ENCODE measurements around the gene TMPRSS5.
"Not testable (repeated sequence)": the region's sequence is repeated elsewhere in the genome, so short reads cannot be mapped to it uniquely, and the experiment has no call there.

Gene TMPRSS5

GRCh38 chr11:113705871-113706655 lies at the start of gene TMPRSS5:
TMPRSS5 (minus strand) TSS chr11:113706308; CDS start chr11:113706224, 84 bp downstream.
- no peak for DNase-seq

GRCh38 chr11:113752932-113753331 lies 46.8 kb upstream of the TMPRSS5 start:
- DNase-seq: no peak

- DNase-seq: no peak
Observed at GRCh38 chr11:113736323-113736722, 30.2 kb upstream of the TMPRSS5 start.

GRCh38 chr11:113732092-113732491 lies 26.0 kb upstream of the TMPRSS5 start:
- DNase-seq: no peak

DNA sequence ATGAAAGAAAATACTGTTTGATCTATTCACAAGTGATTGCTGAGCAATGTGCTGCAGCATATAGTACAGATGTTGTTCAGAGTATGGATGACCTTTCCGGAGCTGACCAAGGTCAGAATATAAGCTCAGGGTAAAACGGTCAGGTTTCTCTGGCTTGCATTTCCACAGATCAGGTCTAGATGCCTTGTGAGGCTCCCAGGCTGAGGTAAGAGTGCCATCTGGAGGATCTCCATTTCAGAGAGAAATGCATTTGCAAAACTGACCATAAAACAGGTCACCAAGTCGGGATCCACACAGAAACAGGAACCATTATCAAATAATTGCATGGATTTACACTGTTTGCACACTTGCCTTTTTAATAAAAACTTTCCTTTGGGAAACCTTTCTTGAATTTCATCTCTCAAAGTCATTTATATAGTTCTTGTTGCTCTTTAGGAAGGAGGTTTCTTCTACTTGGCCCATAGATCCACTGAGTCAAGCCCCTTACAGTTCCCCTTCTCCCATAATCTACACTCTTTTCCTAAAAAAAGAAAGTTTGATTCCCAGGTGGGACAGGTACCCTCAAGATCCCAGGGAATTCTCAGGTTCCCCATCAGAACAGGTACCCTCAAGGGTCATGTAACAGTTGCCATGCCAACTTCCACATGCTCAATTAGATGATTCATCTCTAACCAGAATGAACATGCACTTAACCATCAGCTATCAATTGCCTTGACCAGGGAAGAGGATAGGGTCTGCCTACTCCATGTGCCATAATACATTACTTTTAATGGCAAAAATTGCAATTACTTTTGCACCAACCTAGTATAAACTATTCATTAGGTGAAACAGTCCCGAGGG lies 25.0 kb upstream of the TMPRSS5 start:
- DNase-seq: peak; percentile 78

GRCh38 chr11:113729456-113729855 lies 23.3 kb upstream of the TMPRSS5 start:
- no peak for DNase-seq

GRCh38 chr11:113728814-113729213 lies 22.7 kb upstream of the TMPRSS5 start:
- no peak for DNase-seq

- no peak for DNase-seq
Observed at GRCh38 chr11:113725913-113726312, 19.8 kb upstream of the TMPRSS5 start.

- DNase-seq: no peak
Observed at GRCh38 chr11:113725407-113725806, 19.3 kb upstream of the TMPRSS5 start.

DNA sequence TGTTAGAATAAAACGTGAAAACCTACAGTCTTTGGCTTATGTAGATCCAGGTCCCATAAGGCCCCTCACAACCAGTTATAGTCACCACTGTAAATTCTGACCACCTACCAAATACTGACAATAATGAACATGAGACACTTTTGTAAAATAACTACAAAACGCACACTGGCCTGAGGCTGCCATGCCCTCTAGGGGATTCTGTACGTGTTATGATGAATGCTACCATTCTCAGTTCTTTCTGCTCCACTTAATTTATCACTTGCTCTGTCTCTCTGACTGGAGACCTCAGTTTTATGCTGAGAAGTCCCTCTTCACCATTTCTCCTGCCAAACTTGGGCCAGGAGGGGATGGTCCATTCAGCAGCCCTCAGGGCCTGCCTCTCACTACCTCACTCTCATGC lies 18.7 kb upstream of the TMPRSS5 start:
- no peak for DNase-seq

- no peak for DNase-seq
Observed at GRCh38 chr11:113723787-113724186, 17.7 kb upstream of the TMPRSS5 start.

GRCh38 chr11:113722934-113723333 lies 16.8 kb upstream of the TMPRSS5 start:
- no peak for DNase-seq

- no peak for DNase-seq
Observed at GRCh38 chr11:113722221-113722620, 16.1 kb upstream of the TMPRSS5 start.

GRCh38 chr11:113721462-113722066 lies 15.5 kb upstream of the TMPRSS5 start:
- DNase-seq: no peak

DNA sequence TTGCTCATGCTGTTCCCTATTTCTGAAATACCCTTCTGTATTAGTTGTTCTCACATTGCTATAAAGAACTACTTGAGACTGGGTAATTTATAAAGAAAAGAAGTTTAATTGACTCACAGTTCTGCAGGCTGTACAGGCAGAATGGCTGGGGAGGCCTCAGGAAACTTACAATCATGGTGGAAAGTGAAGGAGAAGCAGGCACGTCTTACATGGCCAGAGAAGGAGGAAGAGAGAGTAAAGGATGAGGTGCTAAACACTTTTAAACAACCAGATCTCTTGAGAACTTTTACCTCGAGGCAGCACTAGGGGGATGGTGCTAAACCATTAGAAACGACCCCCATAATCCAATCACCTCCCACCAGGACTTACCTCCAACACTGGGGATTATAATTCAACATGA lies 14.4 kb upstream of the TMPRSS5 start:
- DNase-seq: not testable (repeated sequence)

- DNase-seq: no peak
Observed at GRCh38 chr11:113715882-113716625, 9.9 kb upstream of the TMPRSS5 start.

DNA sequence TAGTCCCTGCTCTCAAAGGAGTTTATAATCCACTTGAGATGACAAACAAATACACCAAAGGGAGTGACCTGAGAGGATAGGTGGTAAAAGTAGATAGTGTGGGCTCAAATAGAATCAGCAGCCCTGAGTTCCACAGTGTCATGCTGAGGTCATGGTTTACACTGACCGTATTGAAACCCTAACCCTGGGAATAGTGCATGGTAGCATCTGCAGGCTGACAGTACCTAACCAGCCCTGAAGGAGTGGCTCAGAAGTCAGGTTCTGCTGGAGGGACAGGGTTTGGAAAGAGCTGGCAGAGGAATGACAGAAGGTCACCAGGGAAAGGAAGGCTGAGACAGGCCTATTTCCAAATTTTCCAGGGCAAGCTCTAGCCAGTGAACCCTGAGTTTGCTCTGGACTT lies 9.2 kb upstream of the TMPRSS5 start:
- no peak for DNase-seq

GRCh38 chr11:113710989-113711388 lies 4.9 kb upstream of the TMPRSS5 start:
- DNase-seq: no peak

DNA sequence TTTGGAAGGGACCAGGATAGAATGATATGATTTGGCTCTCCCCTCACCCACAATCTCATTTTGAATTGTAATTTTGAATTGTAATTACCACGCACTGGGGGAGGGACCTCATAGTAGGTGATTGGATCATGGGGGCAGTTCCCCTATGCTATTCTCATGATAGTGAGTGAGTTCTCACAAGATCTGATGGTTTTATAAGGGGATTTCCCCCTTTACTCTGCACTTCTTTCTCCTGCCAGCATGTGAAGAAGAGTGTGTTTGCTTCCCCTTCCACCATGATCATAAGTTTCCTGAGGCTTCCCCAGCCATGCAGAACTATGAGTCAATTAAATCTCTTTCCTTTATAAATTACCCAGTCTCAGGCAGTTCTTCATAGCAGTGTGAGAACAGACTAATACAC lies 2.6 kb downstream of the TMPRSS5 start:
- not testable (repeated sequence) for DNase-seq

DNA sequence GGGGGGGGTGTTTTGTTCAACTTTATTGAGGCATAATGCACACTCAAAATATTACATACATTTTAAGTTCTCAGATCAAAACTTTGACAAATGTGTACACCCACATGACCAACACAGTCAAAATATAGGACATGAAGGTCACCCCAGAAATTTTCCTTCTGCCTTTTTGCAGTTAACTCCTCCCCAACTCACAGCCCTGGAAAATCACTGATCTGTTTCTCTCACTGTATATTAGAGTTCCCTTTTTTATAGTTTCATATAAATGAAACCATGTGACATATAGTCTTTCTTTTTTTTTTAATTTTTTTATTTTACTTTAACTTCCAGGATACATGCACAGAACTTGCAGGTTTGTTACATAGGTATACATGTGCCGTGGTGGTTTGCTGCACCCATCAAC lies 4.6 kb downstream of the TMPRSS5 start:
- no peak for DNase-seq

DNA sequence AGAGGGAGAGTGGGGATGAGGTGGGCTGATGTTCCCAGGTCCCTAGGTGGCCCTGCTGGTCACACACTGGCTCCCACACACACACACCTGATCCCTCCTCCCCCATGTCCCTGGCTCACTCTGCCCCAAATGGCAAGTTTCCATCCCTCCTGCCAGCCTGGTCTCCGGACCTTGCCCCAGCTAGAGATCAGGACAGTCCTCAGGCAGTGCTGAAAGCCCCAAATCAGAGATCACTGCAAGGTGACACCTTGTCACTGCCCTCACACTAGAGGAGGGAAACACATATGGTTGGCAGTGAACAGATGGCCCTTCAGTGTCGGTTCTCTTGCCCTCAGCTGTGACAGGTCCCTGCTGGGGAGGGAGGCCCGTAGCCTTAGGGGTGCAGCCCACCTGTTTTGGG lies 7.6 kb downstream of the TMPRSS5 start:
- peak; percentile 23 for DNase-seq

- peak; percentile 24 for DNase-seq
Observed at GRCh38 chr11:113697756-113698407, 8.2 kb downstream of the TMPRSS5 start.

All from islet precursor cell (in vitro differentiated cells).